DOHH2 (cell line): Measurements from ENCODE around the gene ZIC5.

Experiments
- H3F3A ChIP-seq: fragments of 200-600 bp; sonication (generic), shearing (Covaris generic); 2 replicates; pipeline ENCODE4 v1.6.0; 2016; ENCODE audit warnings: antibody characterized with exemption, mild to moderate bottlenecking; ENCODE audit not compliant: control insufficient read depth, insufficient read depth
- H3K27ac ChIP-seq: fragments of 200-600 bp; sonication (generic); 2 replicates; pipeline ENCODE4 v1.5.1; 2014; ENCODE audit warnings: low read depth, mild to moderate bottlenecking, low read length, moderate library complexity
- H3K27me3 ChIP-seq: fragments of 200-600 bp; sonication (generic); 2 replicates; pipeline ENCODE4 v1.6.1; 2014; ENCODE audit warnings: mild to moderate bottlenecking, low read length, mixed read lengths; ENCODE audit not compliant: control insufficient read depth
- H3K36me3 ChIP-seq: fragments of 200-600 bp; sonication (generic); 2 replicates; pipeline ENCODE4 v1.6.1; 2014; ENCODE audit warnings: mild to moderate bottlenecking, low read length, moderate library complexity, mixed read lengths; ENCODE audit not compliant: control insufficient read depth
- H3K4me1 ChIP-seq: fragments of 200-600 bp; sonication (generic); 2 replicates; pipeline ENCODE4 v1.6.1; 2014; ENCODE audit warnings: mild to moderate bottlenecking, low read length, mixed read lengths; ENCODE audit not compliant: control insufficient read depth
- H3K4me2 ChIP-seq: fragments of 200-600 bp; sonication (generic); 2 replicates; pipeline ENCODE4 v1.6.0; 2014; ENCODE audit warnings: mild to moderate bottlenecking, low read length, moderate library complexity
- H3K4me3 ChIP-seq: fragments of 200-600 bp; sonication (generic); 2 replicates; pipeline ENCODE4 v1.5.1; 2014; ENCODE audit warnings: mild to moderate bottlenecking, low read length, mixed read lengths
- H3K79me2 ChIP-seq: fragments of 200-600 bp; sonication (generic); 2 replicates; pipeline ENCODE4 v1.6.1; 2014; ENCODE audit warnings: mild to moderate bottlenecking, low read length, mixed read lengths; ENCODE audit not compliant: control insufficient read depth
- H3K9me2 ChIP-seq: fragments of 200-600 bp; sonication (generic); replicated peaks from 2 replicates; pipeline ENCODE4 v1.6.1; 2014; ENCODE audit warnings: mild to moderate bottlenecking, low read length, mixed read lengths; ENCODE audit not compliant: control insufficient read depth
- H3K9me3 ChIP-seq: fragments of 200-600 bp; sonication (generic); 2 replicates; pipeline ENCODE4 v1.6.1; 2014; ENCODE audit warnings: antibody characterized with exemption, low read length, mixed read lengths; ENCODE audit not compliant: control insufficient read depth, insufficient read depth
- H4K20me1 ChIP-seq: fragments of 200-600 bp; sonication (generic); 2 replicates; pipeline ENCODE4 v1.6.0; 2014; ENCODE audit warnings: low read depth, mild to moderate bottlenecking, antibody characterized with exemption, low read length, moderate library complexity; ENCODE audit not compliant: control insufficient read depth, insufficient read depth
- CTCF ChIP-seq: fragments of 200-600 bp; sonication (generic); IDR thresholded peaks from one replicate; pipeline ENCODE4 v1.5.1; 2014; ENCODE audit warnings: antibody characterized with exemption, mild to moderate bottlenecking, low read depth, low read length; ENCODE audit not compliant: poor library complexity, severe bottlenecking
- EZH2phosphoT487 ChIP-seq: fragments of 200-600 bp; sonication (generic); IDR thresholded peaks from 2 replicates; pipeline ENCODE4 v1.6.1; 2017; ENCODE audit warnings: borderline replicate concordance, mild to moderate bottlenecking, antibody characterized with exemption, low read length, moderate library complexity, mixed read lengths

Gene ZIC5

GRCh38 chr13:99971576-99972189, at the start of gene ZIC5:
TSS of gene ZIC5 (minus strand) at chr13:99971767. CDS start at chr13:99971603, 164 bp downstream.
- no peaks in the 10 kb centered on the region for H3K36me3 ChIP-seq
- no peaks in the 10 kb centered on the region for H3K9me2 ChIP-seq
- no peaks in the 10 kb centered on the region for H4K20me1 ChIP-seq
- H3K4me3 ChIP-seq: no peak within 1 kb of the TSS
- H3K4me2 ChIP-seq: no peak within 1 kb of the TSS
- H3K27me3 ChIP-seq: peaks cover 3% of the 10 kb centered on the region; the same call in 1 of the 2 replicates
- no peak for TF ChIP-seq CTCF
- TF ChIP-seq EZH2phosphoT487: no peak
- no peaks in the 10 kb centered on the region for H3F3A ChIP-seq
- H3K27ac ChIP-seq: no peak within 1 kb of the TSS
- H3K4me1 ChIP-seq: no peaks in the 10 kb centered on the region
- 0 out of 2 replicates have a peak, but pooled peaks cover 4% of the 10 kb centered on the region for H3K9me3 ChIP-seq
- H3K79me2 ChIP-seq: no peaks in the 10 kb centered on the region

- Histone ChIP-seq H3K36me3 (no peaks in the 10 kb centered on the region), H3K4me3 (no peak overlapping the region), H3K4me1 (no peaks in the 10 kb centered on the region), H3K9me2 (no peaks in the 10 kb centered on the region), H4K20me1 (no peaks in the 10 kb centered on the region), H3K27me3 (no peaks in the 10 kb centered on the region), H3K4me2 (no peak overlapping the region), H3K79me2 (no peaks in the 10 kb centered on the region), H3K27ac (no peak overlapping the region), H3K9me3 (no peaks in the 10 kb centered on the region), H3F3A (no peaks in the 10 kb centered on the region)
- TF ChIP-seq CTCF: no peak
- no peak for TF ChIP-seq EZH2phosphoT487
Measured at GRCh38 chr13:100019780-100020356, 48.3 kb upstream of the ZIC5 start.

- Histone ChIP-seq H3K36me3 (no peaks in the 10 kb centered on the region), H3K27me3 (no peaks in the 10 kb centered on the region), H3K27ac (no peak overlapping the region), H3K4me3 (no peak overlapping the region), H3K4me2 (no peak overlapping the region), H3K9me3 (no peaks in the 10 kb centered on the region), H4K20me1 (no peaks in the 10 kb centered on the region), H3K4me1 (no peaks in the 10 kb centered on the region), H3K79me2 (no peaks in the 10 kb centered on the region), H3F3A (no peaks in the 10 kb centered on the region), H3K9me2 (no peaks in the 10 kb centered on the region)
- no peak for TF ChIP-seq CTCF
- no peak for TF ChIP-seq EZH2phosphoT487
Measured at GRCh38 chr13:100014621-100015020, 43.1 kb upstream of the ZIC5 start.
